ENCODE results near the gene TBL1XR1. TPM values are rescaled to one million over a fixed set of nuclear protein-coding genes. Genes with fewer than 3 reads are reported as not detected.

The TBL1XR1 gene
- total RNA-seq, 4 donors from 2014 or later, result 103 to 131 (median 112) TPM

DNA sequence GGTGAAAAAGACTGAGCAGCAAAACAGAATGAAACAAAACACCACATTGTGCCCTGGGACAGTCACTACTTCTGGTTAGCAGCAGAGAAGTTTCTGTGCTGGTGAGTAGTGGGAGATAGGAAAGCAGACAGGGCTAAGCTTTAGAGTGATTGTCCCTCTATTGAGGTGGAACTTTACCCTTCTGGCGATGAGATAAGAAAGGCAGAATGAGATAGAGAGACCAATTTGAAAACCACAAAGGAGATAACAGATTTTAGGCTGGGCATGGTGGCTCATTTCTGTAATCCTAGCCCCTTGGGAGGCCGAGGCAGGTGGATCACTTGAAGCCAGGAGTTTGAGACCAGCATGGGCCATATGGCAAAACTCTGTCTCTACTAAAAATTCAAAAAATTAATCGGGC is 208.5 kb downstream of the TBL1XR1 start:
- no peak for TF ChIP-seq CTCF (IDR thresholded peaks at IDR 0.05; ENCODE audit: low read depth)

DNA sequence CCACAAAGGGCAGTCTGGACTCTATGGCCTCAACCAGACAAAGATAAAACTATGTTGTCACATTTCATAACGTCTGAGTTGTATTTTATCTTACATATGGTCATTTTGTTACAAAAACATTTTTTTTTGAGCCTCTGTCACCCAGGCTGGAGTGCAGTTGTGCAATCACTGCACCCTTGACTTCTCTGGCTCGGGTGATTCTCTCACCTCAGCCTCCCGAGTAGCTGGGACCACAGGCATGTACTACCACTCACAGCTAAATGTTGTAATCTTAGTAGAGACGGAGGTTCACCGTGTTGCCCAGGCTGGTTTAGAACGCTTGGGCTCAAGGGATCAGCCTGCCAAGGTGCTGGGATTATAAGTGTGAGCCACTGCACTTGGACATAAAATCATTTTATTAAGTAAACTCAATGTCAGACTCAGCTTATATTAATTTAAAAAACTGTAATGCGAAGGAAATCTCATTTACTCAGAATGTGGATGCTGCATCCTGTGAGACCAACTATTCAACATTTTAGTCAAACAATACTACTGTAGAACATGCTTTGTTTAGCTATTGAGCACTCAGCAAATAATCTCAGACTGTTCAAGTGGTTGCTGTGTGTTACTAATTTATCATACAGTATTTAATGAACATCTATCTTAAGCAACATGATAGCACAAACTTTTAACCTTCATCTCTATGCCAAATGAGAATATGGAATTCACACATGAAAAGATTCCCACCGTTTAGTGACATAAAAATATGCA is 209.2 kb downstream of the TBL1XR1 start:
- TF ChIP-seq CTCF (IDR thresholded peaks at IDR 0.05; ENCODE audit: low read depth), result no peak

DNA sequence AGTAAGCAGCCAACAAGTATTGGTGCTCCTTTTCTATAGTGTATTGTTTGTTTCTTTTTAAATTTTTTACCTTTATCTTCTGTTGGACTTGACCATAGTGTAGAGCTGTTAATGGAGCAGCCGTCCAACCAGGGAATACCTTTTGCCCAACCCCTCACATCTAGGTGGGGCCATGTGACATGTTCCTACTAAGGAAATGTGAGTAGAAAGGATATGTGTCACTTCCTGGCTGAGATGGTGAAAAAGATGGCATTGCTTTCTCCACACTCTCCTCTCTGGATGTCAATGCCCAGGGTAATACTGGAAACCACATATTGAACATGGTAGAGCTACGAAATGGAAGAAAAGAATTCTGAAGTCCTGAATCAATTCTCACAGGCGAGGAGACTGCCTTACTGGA is 218.8 kb downstream of the TBL1XR1 start:
- TF ChIP-seq CTCF (IDR thresholded peaks at IDR 0.05; ENCODE audit: low read depth), result no peak

DNA sequence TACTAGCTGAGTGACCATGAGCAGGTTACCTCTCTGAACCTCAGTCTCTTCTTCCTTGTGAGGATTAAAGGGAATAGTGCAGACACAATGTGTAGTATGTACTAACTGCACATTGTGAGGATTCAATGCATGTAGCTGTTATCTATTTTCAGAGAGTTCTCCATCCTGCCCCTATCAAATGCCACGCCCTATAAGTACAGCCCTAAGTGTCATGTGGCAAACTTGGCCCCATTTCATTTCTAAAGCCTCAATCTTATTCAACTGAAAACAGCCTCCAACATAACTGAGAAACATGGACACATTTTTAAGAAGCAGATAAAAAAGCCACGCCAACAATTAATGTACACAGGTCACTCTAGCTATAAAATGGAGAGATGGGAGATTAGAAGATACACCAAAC is 220.0 kb downstream of the TBL1XR1 start:
- TF ChIP-seq CTCF (IDR thresholded peaks at IDR 0.05; ENCODE audit: low read depth), result no peak

DNA sequence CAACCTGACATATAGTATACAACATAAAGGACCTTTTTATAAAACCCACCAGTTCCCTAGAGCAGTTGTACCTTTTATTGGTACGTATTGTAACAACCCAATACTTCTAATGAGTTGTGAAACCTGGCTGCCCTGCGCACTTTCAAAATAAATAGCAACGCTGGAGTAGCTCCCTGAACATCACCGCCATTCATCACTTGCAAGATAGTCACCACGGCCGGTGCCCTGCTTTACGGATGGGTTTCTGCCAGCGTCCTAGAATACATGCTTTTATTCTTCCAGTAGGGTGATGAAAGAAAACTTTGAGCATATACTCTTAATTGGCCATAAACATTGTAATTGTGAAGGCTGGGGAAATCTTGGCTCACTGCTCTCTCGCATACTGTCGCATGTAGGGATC is 220.7 kb downstream of the TBL1XR1 start:
- TF ChIP-seq CTCF (IDR thresholded peaks at IDR 0.05; ENCODE audit: low read depth), result no peak

GRCh38 chr3:176974279-176974678 is 223.0 kb downstream of the TBL1XR1 start:
- no peak for TF ChIP-seq CTCF (IDR thresholded peaks at IDR 0.05; ENCODE audit: low read depth)

DNA sequence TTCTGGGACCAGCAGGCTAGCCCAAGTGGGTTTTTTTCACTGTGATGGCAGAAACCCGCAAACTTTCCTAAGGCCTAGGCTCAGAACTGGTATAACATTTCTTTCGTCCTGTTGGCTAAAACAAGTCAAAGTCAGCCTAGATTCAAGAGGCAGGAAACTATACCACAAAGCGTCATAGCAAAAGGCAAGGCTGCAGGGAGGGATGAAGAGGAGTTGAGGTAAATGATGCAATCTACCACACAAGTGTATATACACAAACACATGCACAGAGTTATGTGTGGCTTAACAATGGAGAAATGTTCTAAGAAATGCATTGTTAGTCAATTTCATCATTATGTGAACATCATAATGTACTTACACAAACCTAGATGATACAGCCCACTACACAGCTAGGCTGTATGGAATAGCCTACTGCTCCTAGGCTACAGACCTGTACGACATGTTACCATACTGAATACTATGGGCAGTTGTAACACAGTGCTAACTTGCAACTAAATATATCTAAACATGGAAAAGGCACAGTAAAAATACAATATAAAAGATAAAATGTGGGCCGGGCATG is 225.6 kb downstream of the TBL1XR1 start:
- TF ChIP-seq CTCF (IDR thresholded peaks at IDR 0.05; ENCODE audit: low read depth), result no peak
